ENCODE data around the gene ERG.

Gene ERG

GRCh38 chr21:38417726-38418125 lies 80.6 kb downstream of the ERG start:
- H3K9me3 ChIP-seq: no peaks in the 10 kb centered on the region
- intact Hi-C loops (cut with DNase I; ENCODE audit: low total_unique reads): no loop called here
- H3K4me1 ChIP-seq: no peaks in the 10 kb centered on the region
- TF ChIP-seq, protein P1, sequence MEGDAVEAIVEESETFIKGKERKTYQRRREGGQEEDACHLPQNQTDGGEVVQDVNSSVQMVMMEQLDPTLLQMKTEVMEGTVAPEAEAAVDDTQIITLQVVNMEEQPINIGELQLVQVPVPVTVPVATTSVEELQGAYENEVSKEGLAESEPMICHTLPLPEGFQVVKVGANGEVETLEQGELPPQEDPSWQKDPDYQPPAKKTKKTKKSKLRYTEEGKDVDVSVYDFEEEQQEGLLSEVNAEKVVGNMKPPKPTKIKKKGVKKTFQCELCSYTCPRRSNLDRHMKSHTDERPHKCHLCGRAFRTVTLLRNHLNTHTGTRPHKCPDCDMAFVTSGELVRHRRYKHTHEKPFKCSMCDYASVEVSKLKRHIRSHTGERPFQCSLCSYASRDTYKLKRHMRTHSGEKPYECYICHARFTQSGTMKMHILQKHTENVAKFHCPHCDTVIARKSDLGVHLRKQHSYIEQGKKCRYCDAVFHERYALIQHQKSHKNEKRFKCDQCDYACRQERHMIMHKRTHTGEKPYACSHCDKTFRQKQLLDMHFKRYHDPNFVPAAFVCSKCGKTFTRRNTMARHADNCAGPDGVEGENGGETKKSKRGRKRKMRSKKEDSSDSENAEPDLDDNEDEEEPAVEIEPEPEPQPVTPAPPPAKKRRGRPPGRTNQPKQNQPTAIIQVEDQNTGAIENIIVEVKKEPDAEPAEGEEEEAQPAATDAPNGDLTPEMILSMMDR (IDR thresholded peaks at IDR 0.05): no peak
- no peak overlapping the region for H3K4me3 ChIP-seq
- no peak overlapping the region for H3K27ac ChIP-seq
- no peaks in the 10 kb centered on the region for H3K27me3 ChIP-seq
- DNase-seq: no peak
- peaks cover 8 to 38% (median 34%) of the 10 kb centered on the region in 3 donors for H3K36me3 ChIP-seq

DNA sequence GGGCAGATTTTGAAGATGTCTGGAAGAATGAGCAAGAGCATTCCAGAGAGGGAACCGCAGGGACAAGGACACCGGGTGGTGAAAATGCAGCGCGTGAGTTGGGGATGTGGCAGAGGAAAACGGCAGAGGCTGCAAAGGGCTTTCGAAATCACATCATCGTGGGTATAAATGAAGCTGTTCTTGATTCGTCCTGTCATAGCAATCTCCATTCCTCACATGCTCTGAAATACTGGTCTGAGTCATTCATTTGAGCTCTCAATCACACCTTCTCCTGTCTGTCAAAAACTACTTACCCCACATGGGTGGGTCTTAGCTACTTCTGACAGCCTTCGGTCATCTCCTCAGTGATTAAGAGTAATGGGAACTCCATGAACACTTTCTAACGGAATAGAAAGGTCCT lies 81.5 kb downstream of the ERG start:
- no peaks in the 10 kb centered on the region for H3K27me3 ChIP-seq
- DNase-seq: no peak
- no peaks in the 10 kb centered on the region for H3K4me1 ChIP-seq
- H3K36me3 ChIP-seq: peaks cover 4 to 29% (median 24%) of the 10 kb centered on the region in 3 donors
- H3K9me3 ChIP-seq: no peaks in the 10 kb centered on the region
- H3K27ac ChIP-seq: no peak overlapping the region
- H3K4me3 ChIP-seq: no peak overlapping the region
- TF ChIP-seq, protein P1 (IDR thresholded peaks at IDR 0.05): no peak
- intact Hi-C loops (cut with DNase I; ENCODE audit: low total_unique reads): no loop called here

GRCh38 chr21:38413958-38414548 lies 84.2 kb downstream of the ERG start:
- H3K4me1 ChIP-seq: peaks cover 0 to 11% (median 0%) of the 10 kb centered on the region in 4 donors
- TF ChIP-seq, protein P1 (IDR thresholded peaks at IDR 0.05): no peak
- peaks cover 0 to 10% (median 8%) of the 10 kb centered on the region in 3 donors for H3K36me3 ChIP-seq
- no peak overlapping the region for H3K4me3 ChIP-seq
- H3K27me3 ChIP-seq: no peaks in the 10 kb centered on the region
- intact Hi-C loops (cut with DNase I; ENCODE audit: low total_unique reads): no loop called here
- DNase-seq: no peak
- no peaks in the 10 kb centered on the region for H3K9me3 ChIP-seq
- H3K27ac ChIP-seq: no peak overlapping the region

DNA sequence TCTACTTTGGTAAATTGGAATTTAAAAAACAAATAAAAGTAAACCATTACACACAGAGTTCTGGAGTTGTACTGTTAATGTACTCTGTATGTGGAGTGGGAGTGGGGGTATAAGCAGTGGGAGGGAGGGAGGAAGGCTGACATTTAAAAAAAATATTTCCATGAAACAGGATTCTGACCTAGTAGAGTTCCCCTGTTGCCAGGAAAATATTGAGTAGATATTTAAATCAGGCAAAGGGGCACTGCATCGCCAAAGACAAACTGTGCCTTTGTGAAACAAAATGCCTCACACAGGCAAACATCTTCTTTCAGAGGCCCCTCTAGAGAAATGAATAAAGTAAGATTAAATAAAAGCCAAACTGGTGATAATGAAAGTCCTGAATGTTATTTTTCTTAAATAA lies 87.8 kb downstream of the ERG start:
- Histone ChIP-seq H3K36me3 (no peaks in the 10 kb centered on the region), H3K9me3 (no peaks in the 10 kb centered on the region), H3K27me3 (no peaks in the 10 kb centered on the region), H3K4me1 (peaks cover 0 to 11% (median 0%) of the 10 kb centered on the region in 4 donors), H3K4me3 (no peak overlapping the region), H3K27ac (peak overlapping the region; percentile 22 to 36)
- no peak for DNase-seq
- intact Hi-C loops (cut with DNase I; ENCODE audit: low total_unique reads): no loop called here
- TF ChIP-seq, protein P1 (IDR thresholded peaks at IDR 0.05): no peak

DNA sequence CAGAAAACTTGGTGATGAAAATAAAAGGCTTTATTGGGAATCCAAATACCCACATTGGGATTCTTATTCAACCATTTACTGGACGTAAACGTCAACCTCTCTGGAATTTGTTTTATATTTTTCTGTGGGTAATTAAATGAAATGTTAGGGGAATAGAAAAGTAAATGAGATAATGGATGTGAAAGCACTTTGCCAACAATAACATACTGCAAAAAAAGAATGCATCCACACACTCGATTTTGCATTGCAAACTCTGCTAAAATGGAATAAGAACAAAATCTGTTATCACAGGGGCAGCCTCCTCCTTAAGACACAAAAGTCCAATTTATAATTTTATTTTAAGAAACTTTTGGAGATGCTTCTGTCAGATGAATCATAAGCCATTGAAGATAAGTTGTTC lies 88.4 kb downstream of the ERG start:
- peak overlapping the region in 1 of 2 donors; percentile 36 for H3K27ac ChIP-seq
- H3K36me3 ChIP-seq: no peaks in the 10 kb centered on the region
- H3K4me1 ChIP-seq: peaks cover 0 to 11% (median 0%) of the 10 kb centered on the region in 4 donors
- no peaks in the 10 kb centered on the region for H3K9me3 ChIP-seq
- no peak overlapping the region for H3K4me3 ChIP-seq
- TF ChIP-seq, protein P1 (IDR thresholded peaks at IDR 0.05): no peak
- intact Hi-C loops (cut with DNase I; ENCODE audit: low total_unique reads): no loop called here
- DNase-seq: no peak
- no peaks in the 10 kb centered on the region for H3K27me3 ChIP-seq

GRCh38 chr21:38404177-38404576 lies 94.1 kb downstream of the ERG start:
- no peak overlapping the region for H3K27ac ChIP-seq
- no peaks in the 10 kb centered on the region for H3K27me3 ChIP-seq
- peaks cover 37 to 43% (median 39%) of the 10 kb centered on the region in 3 donors for H3K36me3 ChIP-seq
- no peak for DNase-seq
- no peaks in the 10 kb centered on the region for H3K4me1 ChIP-seq
- H3K9me3 ChIP-seq: no peaks in the 10 kb centered on the region
- TF ChIP-seq, protein P1 (IDR thresholded peaks at IDR 0.05): no peak
- H3K4me3 ChIP-seq: no peak overlapping the region
- intact Hi-C loops (cut with DNase I; ENCODE audit: low total_unique reads): no loop called here

Data from tibial artery (tissue), 4 donors.